ENCODE results near the gene LYPD4. TPM values are rescaled to one million over a fixed set of nuclear protein-coding genes. Genes with fewer than 3 reads are reported as not detected.
A peak's percentile ranks its signal among the peaks of the same experiment; 100 is the strongest.

Gene LYPD4
- total RNA-seq, 1 experiment from 2014 or later, result not detected

DNA sequence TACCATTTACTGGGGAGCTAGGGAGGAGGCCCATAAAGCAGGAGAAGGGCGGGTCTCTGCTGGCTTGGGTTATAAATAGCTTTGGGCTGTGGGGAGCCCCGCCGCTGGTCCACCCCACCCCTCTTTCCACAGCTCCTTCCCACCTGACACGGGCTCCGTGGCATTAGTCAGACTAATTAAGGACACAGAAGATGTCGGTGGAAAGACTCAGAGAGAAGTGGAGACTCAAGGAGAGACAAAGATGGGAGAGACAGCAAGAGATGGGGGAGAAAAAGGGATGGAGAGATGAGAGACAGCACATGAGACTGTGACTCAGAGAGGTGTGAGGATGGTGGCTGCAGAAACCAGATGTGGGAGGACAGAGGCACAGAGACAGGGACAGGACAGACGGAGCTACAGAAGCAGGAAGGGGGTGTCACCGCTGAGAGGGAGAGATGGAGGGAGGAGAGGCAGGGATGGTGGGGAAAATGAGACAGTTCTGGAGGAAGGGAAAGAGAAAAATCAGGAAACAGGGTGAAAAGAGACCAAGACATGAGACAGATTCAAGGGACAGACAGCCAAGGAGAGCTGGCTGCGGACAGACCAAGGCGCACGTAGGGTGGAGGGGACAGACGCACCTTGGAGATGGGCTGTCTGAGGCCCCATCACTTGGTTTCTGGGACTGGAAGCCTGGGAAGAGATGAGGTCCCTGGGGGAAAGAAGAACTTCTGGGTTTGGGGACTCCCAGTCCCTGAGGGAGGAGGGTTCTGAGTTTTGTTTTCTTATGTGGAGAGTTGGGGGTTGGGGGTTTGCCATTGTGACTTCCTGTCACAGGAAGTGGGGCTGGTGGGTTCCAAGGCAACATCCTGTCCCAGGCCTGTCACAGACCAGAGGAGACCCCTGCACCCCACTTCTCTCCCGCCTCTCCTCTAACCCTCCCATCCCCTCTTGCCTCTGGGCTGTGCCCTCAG, 42.6 kb upstream of the LYPD4 start:
- no peaks in the 10 kb centered on the region for H3K27me3 ChIP-seq (ENCODE audit: low read length)
- H3K4me1 ChIP-seq (ENCODE audit: low read length), result peaks cover 42% of the 10 kb centered on the region
- no peak for DNase-seq
- H3K9me2 ChIP-seq (replicated peaks; ENCODE audit: insufficient read depth, low read length), result no peaks in the 10 kb centered on the region
- peaks cover 5% of the 10 kb centered on the region; the same call in 1 of the 2 replicates for H3K36me3 ChIP-seq (ENCODE audit: insufficient read depth, low read length)
- H3K27ac ChIP-seq (ENCODE audit: low read length), result peak overlapping the region; percentile 74
- peak overlapping the region; percentile 8 for H3K4me2 ChIP-seq (ENCODE audit: low read depth, low read length, poor library complexity, severe bottlenecking)
- no peak overlapping the region for H2AFZ ChIP-seq (ENCODE audit: low read length)
- H3K79me2 ChIP-seq (ENCODE audit: low read length), result peaks cover 47% of the 10 kb centered on the region
- no peaks in the 10 kb centered on the region for H3K9me3 ChIP-seq (ENCODE audit: low read length)
- peak overlapping the region; percentile 37 for H3K9ac ChIP-seq (ENCODE audit: low read length)
- H4K20me1 ChIP-seq (ENCODE audit: insufficient read depth, low read depth, low read length), result 0 out of 2 replicates have a peak, but pooled peaks cover 6% of the 10 kb centered on the region
- H3K4me3 ChIP-seq (ENCODE audit: low read length), result no peak overlapping the region

DNA sequence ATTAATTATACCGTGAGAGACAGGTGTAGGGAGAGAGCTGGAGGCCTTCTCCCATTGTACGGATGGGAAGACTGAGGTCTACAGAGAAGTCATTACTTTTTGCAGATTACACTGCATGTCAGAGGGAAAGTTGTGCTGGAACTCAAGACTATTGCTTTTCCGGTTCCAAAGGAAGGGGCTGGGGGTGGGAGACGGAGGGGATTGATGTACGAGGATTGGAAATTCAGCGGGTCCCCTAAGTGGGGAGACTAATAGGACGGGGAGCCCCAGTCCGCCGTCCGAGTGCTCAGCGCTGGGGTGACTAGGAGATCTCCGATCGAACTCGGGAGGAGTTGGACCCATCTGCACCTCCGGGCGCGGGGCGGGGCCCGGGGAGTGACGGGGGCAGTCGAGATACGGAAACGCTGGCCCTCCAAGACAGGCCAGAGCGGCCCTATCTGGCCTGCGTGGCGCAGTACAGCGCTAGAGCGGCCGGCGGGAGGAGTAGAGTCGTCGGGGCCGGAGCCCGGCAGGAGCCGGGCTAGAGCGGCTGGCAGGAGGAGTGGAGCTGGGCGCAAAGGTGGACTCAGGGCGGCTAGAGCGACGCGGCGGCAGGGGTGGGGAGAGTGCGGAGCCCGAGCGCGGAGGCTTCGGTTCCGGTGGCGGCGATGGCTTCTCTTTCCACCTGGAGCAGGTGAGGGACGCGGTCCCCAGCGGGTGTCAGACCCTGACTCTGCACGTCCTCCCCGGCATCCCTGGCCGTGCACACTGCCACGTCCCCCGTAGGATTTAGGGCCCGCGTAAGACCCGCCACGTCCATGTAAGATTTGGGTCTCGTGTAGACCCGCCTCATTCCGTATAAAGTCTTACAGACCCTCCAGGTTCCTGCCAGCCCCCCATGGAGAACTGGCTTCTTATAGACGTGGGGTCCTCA, 39.6 kb upstream of the LYPD4 start:
- Histone ChIP-seq H4K20me1 (ENCODE audit: insufficient read depth, low read depth, low read length) (0 out of 2 replicates have a peak, but pooled peaks cover 6% of the 10 kb centered on the region), H3K9me3 (ENCODE audit: low read length) (no peaks in the 10 kb centered on the region), H3K27ac (ENCODE audit: low read length) (peak overlapping the region; percentile 98), H3K27me3 (ENCODE audit: low read length) (no peaks in the 10 kb centered on the region), H3K9ac (ENCODE audit: low read length) (peak overlapping the region; percentile 92), H3K4me2 (ENCODE audit: low read depth, low read length, poor library complexity, severe bottlenecking) (peak overlapping the region; percentile 94), H3K4me3 (ENCODE audit: low read length) (peak overlapping the region; percentile 95), H3K4me1 (ENCODE audit: low read length) (peaks cover 66% of the 10 kb centered on the region), H3K79me2 (ENCODE audit: low read length) (peaks cover 54% of the 10 kb centered on the region), H3K9me2 (replicated peaks; ENCODE audit: insufficient read depth, low read length) (no peaks in the 10 kb centered on the region), H3K36me3 (ENCODE audit: insufficient read depth, low read length) (peaks cover 8% of the 10 kb centered on the region; the same call in 1 of the 2 replicates), H2AFZ (ENCODE audit: low read length) (no peak overlapping the region)
- peak; percentile 99 for DNase-seq

DNA sequence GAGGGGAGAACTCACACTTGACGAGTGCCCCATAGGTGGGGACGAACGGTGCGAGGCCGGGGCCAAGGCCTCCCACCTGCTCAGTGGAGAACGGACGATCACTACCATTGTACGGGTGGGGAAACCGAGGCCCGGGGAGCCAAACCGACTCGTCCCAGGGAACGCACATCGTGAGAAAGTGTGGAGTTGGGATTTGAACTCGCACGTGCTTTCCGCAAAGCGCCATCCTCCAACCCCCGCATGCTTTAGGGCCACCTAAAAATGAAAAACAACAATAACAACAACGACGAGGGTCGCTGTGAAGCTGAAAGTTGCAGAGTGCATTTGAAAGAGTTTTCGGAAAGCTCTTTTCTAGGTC, 39.0 kb upstream of the LYPD4 start:
- Histone ChIP-seq H3K79me2 (ENCODE audit: low read length) (peaks cover 60% of the 10 kb centered on the region), H3K4me3 (ENCODE audit: low read length) (peak overlapping the region; percentile 95), H3K36me3 (ENCODE audit: insufficient read depth, low read length) (peaks cover 6% of the 10 kb centered on the region; the same call in 1 of the 2 replicates), H3K9me2 (replicated peaks; ENCODE audit: insufficient read depth, low read length) (no peaks in the 10 kb centered on the region), H3K4me1 (ENCODE audit: low read length) (peaks cover 72% of the 10 kb centered on the region), H2AFZ (ENCODE audit: low read length) (no peak overlapping the region), H3K9ac (ENCODE audit: low read length) (peak overlapping the region; percentile 92), H3K27ac (ENCODE audit: low read length) (peak overlapping the region; percentile 98), H3K27me3 (ENCODE audit: low read length) (no peaks in the 10 kb centered on the region), H4K20me1 (ENCODE audit: insufficient read depth, low read depth, low read length) (0 out of 2 replicates have a peak, but pooled peaks cover 6% of the 10 kb centered on the region), H3K9me3 (ENCODE audit: low read length) (no peaks in the 10 kb centered on the region), H3K4me2 (ENCODE audit: low read depth, low read length, poor library complexity, severe bottlenecking) (peak overlapping the region; percentile 80)
- DNase-seq, result no peak

DNA sequence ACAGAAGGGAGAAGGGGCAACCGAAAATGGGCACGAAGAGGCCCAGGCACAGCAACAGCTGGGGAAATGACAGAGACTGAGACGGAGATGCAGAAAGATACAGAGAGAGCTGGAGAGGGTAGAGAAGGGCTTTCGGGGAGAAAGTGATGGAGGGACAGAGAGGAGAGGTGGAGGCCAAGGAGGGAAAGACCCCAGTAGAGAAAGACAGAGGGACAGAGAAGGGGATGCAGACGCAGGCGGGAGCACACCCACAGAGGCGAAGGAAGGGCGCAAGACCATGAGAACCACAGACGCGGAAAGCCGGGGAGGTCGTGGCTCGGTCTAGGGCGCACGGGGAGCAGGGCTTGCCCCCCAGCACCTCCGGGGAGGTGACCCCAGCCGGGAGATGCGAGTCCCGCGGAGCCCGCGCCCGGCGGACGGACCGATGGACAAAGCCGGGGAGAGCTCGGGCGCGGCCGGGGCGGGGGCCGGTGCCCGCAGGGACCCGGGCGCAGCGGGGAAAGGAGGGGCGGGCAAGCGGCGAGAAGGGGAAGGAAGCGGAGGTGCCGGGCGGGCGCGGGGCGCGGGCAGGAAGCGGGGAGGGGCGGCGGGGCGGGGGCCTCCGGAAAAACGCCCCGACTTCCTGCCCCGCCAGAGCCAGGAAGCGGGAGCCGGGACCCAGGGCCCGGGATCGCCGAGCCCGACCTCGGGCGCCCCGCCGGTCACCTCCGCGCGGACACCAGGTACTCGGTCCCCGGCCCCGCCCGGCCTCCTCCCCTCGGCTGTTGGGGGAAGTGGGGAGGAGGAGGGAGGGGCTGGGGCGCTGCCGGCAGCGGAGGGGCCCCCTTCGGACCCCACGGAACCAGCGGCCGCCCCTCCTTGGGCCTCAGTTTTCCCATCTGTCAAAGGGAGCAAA, 38.3 kb upstream of the LYPD4 start, which contains the start of gene ARHGEF1:
ARHGEF1 (plus strand) TSS at position 617 of the 895 bp plus-strand sequence. CDS start 4,899 bp downstream, outside the sequence.
- H3K4me1 ChIP-seq (ENCODE audit: low read length), result peaks cover 79% of the 10 kb centered on the region
- no peaks in the 10 kb centered on the region for H3K9me3 ChIP-seq (ENCODE audit: low read length)
- no peaks in the 10 kb centered on the region for H3K9me2 ChIP-seq (replicated peaks; ENCODE audit: insufficient read depth, low read length)
- H2AFZ ChIP-seq (ENCODE audit: low read length), result no peak within 1 kb of the TSS
- peak within 1 kb of the TSS; percentile 92 for H3K9ac ChIP-seq (ENCODE audit: low read length)
- no peaks in the 10 kb centered on the region for H3K27me3 ChIP-seq (ENCODE audit: low read length)
- peaks cover 60% of the 10 kb centered on the region for H3K79me2 ChIP-seq (ENCODE audit: low read length)
- 0 out of 2 replicates have a peak, but pooled peaks cover 6% of the 10 kb centered on the region for H4K20me1 ChIP-seq (ENCODE audit: insufficient read depth, low read depth, low read length)
- peak within 1 kb of the TSS; percentile 98 for H3K27ac ChIP-seq (ENCODE audit: low read length)
- H3K4me3 ChIP-seq (ENCODE audit: low read length), result peak within 1 kb of the TSS; percentile 95
- DNase-seq, result peak; percentile 84
- peak within 1 kb of the TSS; percentile 80 for H3K4me2 ChIP-seq (ENCODE audit: low read depth, low read length, poor library complexity, severe bottlenecking)
- H3K36me3 ChIP-seq (ENCODE audit: insufficient read depth, low read length), result peaks cover 6% of the 10 kb centered on the region; the same call in 1 of the 2 replicates

DNA sequence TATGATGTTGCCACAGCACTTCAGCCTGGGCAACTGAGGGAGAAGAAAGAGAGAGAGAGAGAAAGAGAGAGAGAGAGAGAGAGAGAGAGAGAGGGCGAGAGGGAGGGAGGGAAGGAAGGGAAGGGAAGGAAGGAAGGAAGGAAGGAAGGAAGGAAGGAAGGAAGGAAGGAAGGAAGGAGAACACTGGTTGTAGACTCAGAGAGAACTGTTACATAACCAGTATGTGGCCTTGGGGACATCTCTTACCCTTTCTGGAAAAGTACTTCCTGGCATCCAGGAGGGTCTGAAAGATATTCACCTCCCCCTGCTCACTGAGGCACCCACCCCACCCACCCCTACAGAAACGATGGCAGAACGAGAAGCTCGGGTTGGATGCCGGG, 35.8 kb upstream of the LYPD4 start:
- Histone ChIP-seq H3K4me3 (ENCODE audit: low read length) (peak overlapping the region; percentile 91; the same call in 1 of the 2 replicates), H3K9ac (ENCODE audit: low read length) (peak overlapping the region; percentile 99; the same call in 1 of the 2 replicates), H3K4me1 (ENCODE audit: low read length) (peaks cover 75% of the 10 kb centered on the region), H4K20me1 (ENCODE audit: insufficient read depth, low read depth, low read length) (0 out of 2 replicates have a peak, but pooled peaks cover 6% of the 10 kb centered on the region), H3K9me3 (ENCODE audit: low read length) (no peaks in the 10 kb centered on the region), H3K27ac (ENCODE audit: low read length) (peak overlapping the region; percentile 99), H2AFZ (ENCODE audit: low read length) (no peak overlapping the region), H3K4me2 (ENCODE audit: low read depth, low read length, poor library complexity, severe bottlenecking) (peak overlapping the region; percentile 97), H3K9me2 (replicated peaks; ENCODE audit: insufficient read depth, low read length) (no peaks in the 10 kb centered on the region), H3K79me2 (ENCODE audit: low read length) (peaks cover 42% of the 10 kb centered on the region), H3K36me3 (ENCODE audit: insufficient read depth, low read length) (peaks cover 6% of the 10 kb centered on the region; the same call in 1 of the 2 replicates), H3K27me3 (ENCODE audit: low read length) (no peaks in the 10 kb centered on the region)
- DNase-seq, result no peak

DNA sequence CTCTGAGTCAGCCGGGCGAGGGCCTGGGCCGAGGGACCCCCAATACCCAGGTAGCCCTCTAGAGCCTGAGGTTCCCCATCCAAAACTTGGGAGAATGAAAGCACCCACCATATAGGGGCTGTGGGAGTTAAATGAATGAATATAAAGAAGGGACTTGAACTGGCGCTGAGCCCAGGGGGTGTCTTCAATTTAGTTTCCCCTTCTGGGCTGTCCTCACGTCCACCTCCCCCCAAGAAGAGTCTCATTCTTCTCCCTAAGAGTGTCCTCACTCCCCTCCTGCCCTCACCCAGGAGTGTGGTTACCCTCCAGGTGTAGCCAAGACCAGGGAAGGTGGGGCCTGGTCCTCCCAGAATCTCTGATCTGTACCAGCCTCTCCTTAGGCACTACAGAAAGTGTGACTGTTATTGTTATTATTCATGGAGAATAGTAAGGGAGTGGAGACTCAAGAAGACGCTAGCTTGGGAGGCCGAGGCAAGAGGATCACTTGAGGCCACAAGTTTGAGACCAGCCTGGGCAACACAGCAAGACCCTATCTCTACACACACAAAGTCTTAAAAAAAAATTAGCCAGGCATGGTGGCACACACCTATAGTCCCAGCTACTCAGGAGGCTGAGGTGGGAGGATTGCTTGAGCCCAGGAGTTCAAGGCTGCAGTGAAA, 35.3 kb upstream of the LYPD4 start:
- Histone ChIP-seq H3K9me3 (ENCODE audit: low read length) (no peaks in the 10 kb centered on the region), H3K9ac (ENCODE audit: low read length) (peak overlapping the region; percentile 99), H3K9me2 (replicated peaks; ENCODE audit: insufficient read depth, low read length) (no peaks in the 10 kb centered on the region), H3K36me3 (ENCODE audit: insufficient read depth, low read length) (peaks cover 6% of the 10 kb centered on the region; the same call in 1 of the 2 replicates), H3K27me3 (ENCODE audit: low read length) (no peaks in the 10 kb centered on the region), H4K20me1 (ENCODE audit: insufficient read depth, low read depth, low read length) (0 out of 2 replicates have a peak, but pooled peaks cover 3% of the 10 kb centered on the region), H3K27ac (ENCODE audit: low read length) (peak overlapping the region; percentile 99), H3K4me3 (ENCODE audit: low read length) (peak overlapping the region; percentile 91; the same call in 1 of the 2 replicates), H3K4me1 (ENCODE audit: low read length) (peaks cover 76% of the 10 kb centered on the region), H3K79me2 (ENCODE audit: low read length) (peaks cover 37% of the 10 kb centered on the region), H3K4me2 (ENCODE audit: low read depth, low read length, poor library complexity, severe bottlenecking) (peak overlapping the region; percentile 97), H2AFZ (ENCODE audit: low read length) (no peak overlapping the region)
- DNase-seq, result no peak

DNA sequence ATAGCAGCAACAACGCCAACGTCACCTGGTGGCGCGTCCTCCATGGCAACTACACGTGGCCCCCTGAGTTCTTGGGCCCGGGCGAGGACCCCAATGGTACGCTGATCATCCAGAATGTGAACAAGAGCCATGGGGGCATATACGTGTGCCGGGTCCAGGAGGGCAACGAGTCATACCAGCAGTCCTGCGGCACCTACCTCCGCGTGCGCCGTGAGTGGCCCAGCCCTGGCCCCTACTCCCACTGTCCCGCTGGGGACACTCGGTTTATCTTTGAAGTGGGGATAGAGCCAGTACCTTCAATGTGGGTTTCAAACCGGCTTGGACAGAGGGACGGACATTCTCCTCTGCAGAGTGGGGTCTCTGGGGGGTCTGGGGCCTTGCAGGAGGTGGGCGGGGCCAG, 34.6 kb upstream of the LYPD4 start:
- DNase-seq, result no peak
- Histone ChIP-seq H3K27me3 (ENCODE audit: low read length) (no peaks in the 10 kb centered on the region), H3K79me2 (ENCODE audit: low read length) (peaks cover 32% of the 10 kb centered on the region), H3K4me3 (ENCODE audit: low read length) (peak overlapping the region; percentile 91), H2AFZ (ENCODE audit: low read length) (no peak overlapping the region), H3K4me1 (ENCODE audit: low read length) (peaks cover 75% of the 10 kb centered on the region), H3K9me3 (ENCODE audit: low read length) (no peaks in the 10 kb centered on the region), H3K4me2 (ENCODE audit: low read depth, low read length, poor library complexity, severe bottlenecking) (peak overlapping the region; percentile 97), H3K27ac (ENCODE audit: low read length) (peak overlapping the region; percentile 99), H3K9ac (ENCODE audit: low read length) (peak overlapping the region; percentile 99), H3K9me2 (replicated peaks; ENCODE audit: insufficient read depth, low read length) (no peaks in the 10 kb centered on the region), H4K20me1 (ENCODE audit: insufficient read depth, low read depth, low read length) (no peaks in the 10 kb centered on the region), H3K36me3 (ENCODE audit: insufficient read depth, low read length) (peaks cover 6% of the 10 kb centered on the region; the same call in 1 of the 2 replicates)
